ENCODE measurements around the gene RNF157. TPM values are rescaled to one million over a fixed set of nuclear protein-coding genes. Genes with fewer than 3 reads are reported as not detected.

Gene RNF157
- total and polyA plus RNA-seq, 8 donors, result 0.95 to 41.4 (median 4.5) TPM

DNA sequence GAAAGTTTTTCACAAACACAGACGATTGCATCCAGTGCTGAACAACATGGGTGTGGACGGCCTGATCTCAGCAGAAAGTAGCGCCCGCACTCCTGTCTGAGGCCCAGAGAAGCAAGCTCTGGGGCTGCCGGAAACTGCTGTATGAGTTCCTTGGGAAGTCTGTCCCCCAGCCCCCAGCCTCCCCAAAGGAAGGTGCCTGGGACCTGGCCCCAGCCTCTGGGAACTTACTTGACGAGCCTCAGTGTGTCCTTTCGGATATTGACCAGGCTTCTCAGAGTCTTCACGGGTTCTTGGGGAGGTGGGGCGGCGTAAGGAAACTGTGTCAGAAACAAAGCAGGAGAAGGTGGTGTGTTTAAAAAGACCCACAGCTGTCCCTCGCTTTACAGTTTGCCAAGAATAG lies 66.8 kb downstream of the RNF157 start:
- no peak for TF ChIP-seq POLR2AphosphoS5 (IDR thresholded peaks at IDR 0.05)
- TF ChIP-seq EP300 (IDR thresholded peaks at IDR 0.05), result no peak
- TF ChIP-seq POLR2A (IDR thresholded peaks at IDR 0.05), result no peak
- TF ChIP-seq, protein P1, sequence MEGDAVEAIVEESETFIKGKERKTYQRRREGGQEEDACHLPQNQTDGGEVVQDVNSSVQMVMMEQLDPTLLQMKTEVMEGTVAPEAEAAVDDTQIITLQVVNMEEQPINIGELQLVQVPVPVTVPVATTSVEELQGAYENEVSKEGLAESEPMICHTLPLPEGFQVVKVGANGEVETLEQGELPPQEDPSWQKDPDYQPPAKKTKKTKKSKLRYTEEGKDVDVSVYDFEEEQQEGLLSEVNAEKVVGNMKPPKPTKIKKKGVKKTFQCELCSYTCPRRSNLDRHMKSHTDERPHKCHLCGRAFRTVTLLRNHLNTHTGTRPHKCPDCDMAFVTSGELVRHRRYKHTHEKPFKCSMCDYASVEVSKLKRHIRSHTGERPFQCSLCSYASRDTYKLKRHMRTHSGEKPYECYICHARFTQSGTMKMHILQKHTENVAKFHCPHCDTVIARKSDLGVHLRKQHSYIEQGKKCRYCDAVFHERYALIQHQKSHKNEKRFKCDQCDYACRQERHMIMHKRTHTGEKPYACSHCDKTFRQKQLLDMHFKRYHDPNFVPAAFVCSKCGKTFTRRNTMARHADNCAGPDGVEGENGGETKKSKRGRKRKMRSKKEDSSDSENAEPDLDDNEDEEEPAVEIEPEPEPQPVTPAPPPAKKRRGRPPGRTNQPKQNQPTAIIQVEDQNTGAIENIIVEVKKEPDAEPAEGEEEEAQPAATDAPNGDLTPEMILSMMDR (IDR thresholded peaks at IDR 0.05), result no peak
- H3K27me3 ChIP-seq, result no peaks in the 10 kb centered on the region
- no peak overlapping the region for H3K27ac ChIP-seq
- H3K9me3 ChIP-seq, result no peaks in the 10 kb centered on the region
- H3K36me3 ChIP-seq, result no peaks in the 10 kb centered on the region
- WGBS, 5 donors, result 84 to 91% (median 87%) methylated on average over 11 of the region's 11 CpGs
- intact Hi-C loops (cut with DNase I; ENCODE audit: low total_unique reads), result no loop called here
- DNase-seq, result no peak
- no peak overlapping the region for H3K4me3 ChIP-seq
- H3K4me1 ChIP-seq, result no peaks in the 10 kb centered on the region

DNA sequence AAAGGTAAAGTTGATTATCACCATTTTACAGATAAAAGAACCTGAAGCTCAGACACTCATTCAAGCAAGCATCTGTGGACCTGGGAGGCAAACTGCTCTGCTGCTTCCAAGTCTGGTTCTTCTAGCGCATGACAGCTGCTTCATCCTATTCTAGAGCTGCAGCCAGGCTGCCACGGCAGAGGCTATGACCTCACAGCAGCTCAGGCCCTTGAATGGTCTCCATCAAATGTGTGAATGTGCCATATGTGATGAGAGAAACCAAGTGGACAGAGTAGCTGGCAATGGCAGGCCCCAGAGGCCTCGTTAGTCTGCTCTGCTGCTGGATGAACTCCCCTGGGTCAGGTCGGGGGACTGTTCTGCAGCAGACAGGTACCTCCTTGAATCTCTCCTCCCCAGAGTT lies 68.6 kb downstream of the RNF157 start:
- Histone ChIP-seq H3K9me3 (no peaks in the 10 kb centered on the region), H3K36me3 (no peaks in the 10 kb centered on the region), H3K27me3 (no peaks in the 10 kb centered on the region), H3K27ac (no peak overlapping the region), H3K4me3 (no peak overlapping the region), H3K4me1 (no peaks in the 10 kb centered on the region)
- no peak for TF ChIP-seq POLR2A (IDR thresholded peaks at IDR 0.05)
- no peak for TF ChIP-seq POLR2AphosphoS5 (IDR thresholded peaks at IDR 0.05)
- TF ChIP-seq, protein P1 (IDR thresholded peaks at IDR 0.05), result no peak
- TF ChIP-seq EP300 (IDR thresholded peaks at IDR 0.05), result no peak
- 86 to 94% (median 89%) methylated on average over 4 of the region's 4 CpGs for WGBS, 5 donors
- no peak for DNase-seq
- intact Hi-C loops (cut with DNase I; ENCODE audit: low total_unique reads), result no loop called here

GRCh38 chr17:76170114-76170513 lies 70.2 kb downstream of the RNF157 start:
- Histone ChIP-seq H3K36me3 (no peaks in the 10 kb centered on the region), H3K27ac (no peak overlapping the region), H3K9me3 (no peaks in the 10 kb centered on the region), H3K27me3 (no peaks in the 10 kb centered on the region), H3K4me3 (no peak overlapping the region), H3K4me1 (no peaks in the 10 kb centered on the region)
- intact Hi-C loops (cut with DNase I; ENCODE audit: low total_unique reads), result no loop called here
- DNase-seq, result no peak
- TF ChIP-seq POLR2A (IDR thresholded peaks at IDR 0.05), result no peak
- TF ChIP-seq POLR2AphosphoS5 (IDR thresholded peaks at IDR 0.05), result no peak
- no peak for TF ChIP-seq EP300 (IDR thresholded peaks at IDR 0.05)
- TF ChIP-seq, protein P1 (IDR thresholded peaks at IDR 0.05), result no peak
- WGBS, 5 donors, result 88 to 100% (median 95%) methylated on average over 1 of the region's 1 CpG

- no peak for TF ChIP-seq POLR2A (IDR thresholded peaks at IDR 0.05)
- TF ChIP-seq EP300 (IDR thresholded peaks at IDR 0.05), result no peak
- TF ChIP-seq POLR2AphosphoS5 (IDR thresholded peaks at IDR 0.05), result no peak
- TF ChIP-seq, protein P1 (IDR thresholded peaks at IDR 0.05), result no peak
- Histone ChIP-seq H3K9me3 (no peaks in the 10 kb centered on the region), H3K4me1 (no peaks in the 10 kb centered on the region), H3K27ac (no peak overlapping the region), H3K36me3 (no peaks in the 10 kb centered on the region), H3K27me3 (no peaks in the 10 kb centered on the region), H3K4me3 (no peak overlapping the region)
- no peak for DNase-seq
- WGBS, 5 donors, result 89 to 95% (median 92%) methylated on average over 9 to 10 of the region's 10 CpGs
- intact Hi-C loops (cut with DNase I; ENCODE audit: low total_unique reads), result no loop called here
Observed at GRCh38 chr17:76166906-76167305, 73.4 kb downstream of the RNF157 start.
